SU-DHL-6 (cell line): ENCODE data around the gene HCRTR1.

Source experiments
- H2AFZ ChIP-seq: fragments of 200-600 bp; sonication (generic); 2 replicates; pipeline ENCODE4 v1.6.1; 2014; ENCODE audit warnings: low read depth, mild to moderate bottlenecking, moderate library complexity, mixed read lengths, antibody characterized with exemption, low read length; ENCODE audit not compliant: severe bottlenecking
- H3F3A ChIP-seq: fragments of 200-600 bp; shearing (Covaris generic); 2 replicates; pipeline ENCODE4 v1.6.0; 2016; ENCODE audit warnings: antibody characterized with exemption, mild to moderate bottlenecking; ENCODE audit not compliant: insufficient read depth
- H3K27ac ChIP-seq: fragments of 200-600 bp; sonication (generic); 2 replicates; pipeline ENCODE4 v1.5.1; 2016; ENCODE audit warnings: low read depth, mild to moderate bottlenecking, low read length, moderate library complexity, mixed read lengths
- H3K27me3 ChIP-seq: fragments of 200-600 bp; sonication (generic), shearing (Covaris generic); 2 replicates; pipeline ENCODE4 v1.6.0; 2014; ENCODE audit warnings: mild to moderate bottlenecking, low read length
- H3K36me3 ChIP-seq: fragments of 200-600 bp; sonication (generic); 2 replicates; pipeline ENCODE4 v1.6.1; 2014; ENCODE audit warnings: mild to moderate bottlenecking, low read length, mixed read lengths
- H3K4me2 ChIP-seq: fragments of 300-600, 200-600 bp; shearing (Covaris generic), sonication (generic); 2 replicates; pipeline ENCODE4 v1.6.0; 2014; ENCODE audit warnings: low read length, low read depth, mild to moderate bottlenecking; ENCODE audit not compliant: poor library complexity, severe bottlenecking
- H3K4me3 ChIP-seq: fragments of 200-600 bp; sonication (generic); 2 replicates; pipeline ENCODE4 v1.5.1; 2014; ENCODE audit warnings: antibody characterized with exemption, low read length, mild to moderate bottlenecking, mixed read lengths; ENCODE audit not compliant: insufficient read depth, poor library complexity, severe bottlenecking
- H3K79me2 ChIP-seq: fragments of 200-600 bp; sonication (generic); 2 replicates; pipeline ENCODE4 v1.6.1; 2014; ENCODE audit warnings: mild to moderate bottlenecking, low read length, moderate library complexity; ENCODE audit not compliant: insufficient read depth
- H3K9ac ChIP-seq: fragments of 200-600 bp; sonication (generic); 2 replicates; pipeline ENCODE4 v1.7.0; 2014; ENCODE audit warnings: mild to moderate bottlenecking, low read length
- H3K9me2 ChIP-seq: fragments of 200-600 bp; sonication (generic); replicated peaks from 2 replicates; pipeline ENCODE4 v1.6.1; 2014; ENCODE audit warnings: low read length; ENCODE audit not compliant: insufficient read depth
- H3K9me3 ChIP-seq: fragments of 200-600 bp; sonication (generic); 2 replicates; pipeline ENCODE4 v1.6.1; 2014; ENCODE audit warnings: low read length, mixed read lengths; ENCODE audit not compliant: insufficient read depth
- H4K20me1 ChIP-seq: fragments of 200-600 bp; sonication (generic); 2 replicates; pipeline ENCODE4 v1.6.1; 2014; ENCODE audit warnings: low read depth, mild to moderate bottlenecking, antibody characterized with exemption, low read length, moderate library complexity, mixed read lengths
- CTCF ChIP-seq: fragments of 200-600 bp; sonication (generic); IDR thresholded peaks from one replicate; pipeline ENCODE4 v1.5.1; 2017; ENCODE audit warnings: antibody characterized with exemption, mild to moderate bottlenecking, low read length, moderate library complexity; ENCODE audit not compliant: insufficient read depth, poor library complexity, severe bottlenecking
- EZH2phosphoT487 ChIP-seq: fragments of 200-600 bp; sonication (generic), shearing (Covaris generic); conservative IDR thresholded peaks from 2 replicates; pipeline ENCODE4 v1.6.1; 2018; ENCODE audit warnings: mild to moderate bottlenecking, antibody characterized with exemption, low read length, moderate library complexity, mixed read lengths

The HCRTR1 gene

GRCh38 chr1:31668303-31668883, 50.9 kb downstream of the HCRTR1 start:
- Histone ChIP-seq H3K27ac (no peak overlapping the region), H2AFZ (no peak overlapping the region), H3K36me3 (no peaks in the 10 kb centered on the region), H3K79me2 (no peaks in the 10 kb centered on the region), H3F3A (no peaks in the 10 kb centered on the region), H3K9ac (no peak overlapping the region), H3K4me3 (no peak overlapping the region), H3K27me3 (no peaks in the 10 kb centered on the region; the same call in 1 of the 2 replicates), H3K9me3 (no peaks in the 10 kb centered on the region), H4K20me1 (no peaks in the 10 kb centered on the region), H3K9me2 (no peaks in the 10 kb centered on the region), H3K4me2 (no peak overlapping the region)
- no peak for TF ChIP-seq EZH2phosphoT487
- no peak for TF ChIP-seq CTCF

GRCh38 chr1:31669433-31669785, 51.9 kb downstream of the HCRTR1 start:
- Histone ChIP-seq H2AFZ (no peak overlapping the region), H3K36me3 (no peaks in the 10 kb centered on the region), H3K27ac (no peak overlapping the region), H3K4me3 (no peak overlapping the region), H3K79me2 (no peaks in the 10 kb centered on the region), H3K4me2 (no peak overlapping the region), H4K20me1 (no peaks in the 10 kb centered on the region), H3K9me2 (no peaks in the 10 kb centered on the region), H3F3A (no peaks in the 10 kb centered on the region), H3K9ac (no peak overlapping the region), H3K9me3 (no peaks in the 10 kb centered on the region), H3K27me3 (no peaks in the 10 kb centered on the region; the same call in 1 of the 2 replicates)
- TF ChIP-seq EZH2phosphoT487 (no peak), CTCF (no peak)

- TF ChIP-seq CTCF: no peak
- H3K27me3 ChIP-seq: no peaks in the 10 kb centered on the region; the same call in 1 of the 2 replicates
- H3K79me2 ChIP-seq: no peaks in the 10 kb centered on the region
- H4K20me1 ChIP-seq: no peaks in the 10 kb centered on the region
- H3K36me3 ChIP-seq: no peaks in the 10 kb centered on the region
- H3K9me3 ChIP-seq: no peaks in the 10 kb centered on the region
- H3K9ac ChIP-seq: no peak overlapping the region
- H2AFZ ChIP-seq: no peak overlapping the region
- H3F3A ChIP-seq: no peaks in the 10 kb centered on the region
- no peaks in the 10 kb centered on the region for H3K9me2 ChIP-seq
- H3K4me2 ChIP-seq: no peak overlapping the region
- no peak overlapping the region for H3K4me3 ChIP-seq
- H3K27ac ChIP-seq: no peak overlapping the region
These were observed 52.5 kb downstream of the HCRTR1 start for GRCh38 chr1:31669786-31670592.
